Ascending aorta (tissue), 2 donors: ENCODE data around the gene DEPDC1. TPM values are rescaled to one million over a fixed set of nuclear protein-coding genes. Genes with fewer than 3 reads are reported as not detected.

Source experiments
- DNase-seq, 2 donors: peaks; one replicate each; pipeline ENCODE4 v3.0.0-alpha.2; 2019; ENCODE audit warnings: low spot score in 2 of 2
- H3K27ac ChIP-seq, 2 donors: fragments of 200-600 bp; sonication (generic); one replicate each; pipeline ENCODE4 v1.5.1; 2016 to 2017; ENCODE audit warnings: mild to moderate bottlenecking in 1 of 2
- H3K27me3 ChIP-seq: fragments of 200-600 bp; sonication (generic); one replicate; pipeline ENCODE4 v1.5.1; 2017
- H3K36me3 ChIP-seq, 2 donors: fragments of 200-600 bp; sonication (generic); one replicate each; pipeline ENCODE4 v1.5.1; 2016
- H3K4me1 ChIP-seq, 2 donors: fragments of 200-600 bp; sonication (generic); one replicate each; pipeline ENCODE4 v1.5.1; 2016 to 2017; ENCODE audit warnings: mild to moderate bottlenecking in 1 of 2
- H3K4me3 ChIP-seq, 2 donors: fragments of 200-600 bp; sonication (generic); one replicate each; pipeline ENCODE4 v1.5.1; 2016 to 2017; ENCODE audit warnings: mild to moderate bottlenecking in 1 of 2
- H3K9me3 ChIP-seq, 2 donors: fragments of 200-600 bp; sonication (generic); one replicate each; pipeline ENCODE4 v1.5.1; 2016
- CTCF ChIP-seq, 3 experiments: fragments of 200-600 bp in 2 of 3; fragments of 450-650 bp in 1 of 3; sonication (generic) in 2 of 3; IDR thresholded peaks; one replicate each; pipeline ENCODE4 v1.5.1; 2016 to 2019; ENCODE audit warnings: antibody characterized with exemption in 3 of 3, mild to moderate bottlenecking in 1 of 3, moderate library complexity in 1 of 3
- intact Hi-C: fragments of 100-400 bp; cut with DNase I; formaldehyde crosslinking; loops from one replicate; pipeline ENCODE4 v1.15.1; 2023
- total RNA-seq: library from RNA; depleted of rRNA; stranded (reverse); fragments of >200 nt; gene quantifications from one replicate; pipeline ENCODE4 v1.1.0, GENCODE V29; 2016

Gene DEPDC1
- total RNA-seq, 1 donor from 2014 or later: not detected

DNA sequence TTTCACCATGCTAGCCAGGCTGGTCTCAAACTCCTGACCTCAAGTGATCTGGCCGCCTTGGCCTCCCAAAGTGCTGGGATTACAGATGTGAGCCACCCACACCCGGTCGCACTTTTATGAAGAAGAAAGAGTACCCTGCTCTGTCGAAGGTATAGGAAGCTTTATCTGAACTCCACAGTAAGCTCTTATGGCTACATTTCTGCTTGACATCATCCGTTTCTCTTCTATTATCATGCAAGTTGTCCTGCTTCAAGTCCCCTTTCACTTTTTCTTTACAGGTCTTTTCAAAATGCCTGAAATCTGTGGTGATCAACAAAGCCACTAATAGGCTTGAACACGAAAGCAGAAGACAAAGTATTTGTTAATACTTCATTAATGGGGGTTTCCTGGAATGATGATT, 51.2 kb downstream of the DEPDC1 start:
- Histone ChIP-seq H3K9me3 (no peaks in the 10 kb centered on the region), H3K4me3 (no peak overlapping the region), H3K27me3 (no peaks in the 10 kb centered on the region), H3K27ac (no peak overlapping the region), H3K36me3 (no peaks in the 10 kb centered on the region), H3K4me1 (no peaks in the 10 kb centered on the region)
- intact Hi-C loops: no loop called here
- no peak for DNase-seq
- no peak for TF ChIP-seq CTCF (IDR thresholded peaks at IDR 0.05)

DNA sequence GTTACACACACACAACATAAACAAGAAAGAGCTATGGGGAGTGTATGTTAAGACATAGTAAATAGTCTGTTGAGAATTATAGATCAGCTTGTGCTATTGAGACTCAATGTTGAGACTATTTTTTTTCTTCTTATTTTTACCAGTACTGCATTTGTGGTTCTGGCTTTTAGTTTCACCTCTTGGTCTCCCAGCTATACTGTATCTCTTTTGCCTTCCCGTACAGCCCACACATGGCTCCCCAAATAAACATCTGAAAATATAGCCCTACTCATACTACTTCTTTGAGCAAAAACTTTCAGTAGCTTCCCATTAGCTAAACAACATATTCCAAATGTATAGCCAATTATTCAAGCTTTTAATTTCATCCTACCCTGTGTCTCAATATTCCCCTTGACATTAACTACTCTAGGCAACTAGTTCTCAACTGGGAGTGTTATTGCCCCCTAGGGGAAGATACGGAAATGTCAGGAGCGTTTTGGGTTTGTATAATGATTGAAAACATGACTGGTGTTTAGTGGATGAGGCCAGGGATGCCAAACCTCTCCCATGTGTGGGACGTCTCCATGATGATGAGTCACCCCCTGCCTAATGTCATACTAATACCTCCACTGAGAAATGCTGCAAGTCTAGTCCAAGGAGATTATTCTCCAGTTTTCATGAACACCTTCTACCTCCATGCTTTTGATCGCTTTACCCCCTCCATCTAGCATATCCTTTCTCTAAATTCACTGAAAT, 53.9 kb downstream of the DEPDC1 start:
- Histone ChIP-seq H3K27me3 (no peaks in the 10 kb centered on the region), H3K9me3 (no peaks in the 10 kb centered on the region), H3K4me3 (no peak overlapping the region), H3K4me1 (no peaks in the 10 kb centered on the region), H3K27ac (no peak overlapping the region), H3K36me3 (no peaks in the 10 kb centered on the region)
- peak; percentile 10 to 57 (median 35) for TF ChIP-seq CTCF (IDR thresholded peaks at IDR 0.05)
- DNase-seq: peak in 1 of 2 donors; percentile 64
- intact Hi-C loops: loop anchor here (5.0 kb wide), 1 partner anchor 326 kb away; no protein-coding TSS in a partner anchor

- no peak overlapping the region for H3K4me3 ChIP-seq
- H3K36me3 ChIP-seq: no peaks in the 10 kb centered on the region
- TF ChIP-seq CTCF (IDR thresholded peaks at IDR 0.05): no peak
- DNase-seq: no peak
- H3K27me3 ChIP-seq: no peaks in the 10 kb centered on the region
- no peaks in the 10 kb centered on the region for H3K4me1 ChIP-seq
- H3K9me3 ChIP-seq: no peaks in the 10 kb centered on the region
- intact Hi-C loops: loop anchor here (5.0 kb wide), 1 partner anchor 325 kb away; no protein-coding TSS in a partner anchor
- no peak overlapping the region for H3K27ac ChIP-seq
Observed at GRCh38 chr1:68442006-68442405, 54.9 kb downstream of the DEPDC1 start.

- Histone ChIP-seq H3K27me3 (no peaks in the 10 kb centered on the region), H3K9me3 (no peaks in the 10 kb centered on the region), H3K27ac (no peak overlapping the region), H3K4me1 (no peaks in the 10 kb centered on the region), H3K36me3 (no peaks in the 10 kb centered on the region), H3K4me3 (no peak overlapping the region)
- TF ChIP-seq CTCF (IDR thresholded peaks at IDR 0.05): no peak
- intact Hi-C loops: no loop called here
- DNase-seq: no peak
Observed at GRCh38 chr1:68438310-68438709, 58.6 kb downstream of the DEPDC1 start.

DNA sequence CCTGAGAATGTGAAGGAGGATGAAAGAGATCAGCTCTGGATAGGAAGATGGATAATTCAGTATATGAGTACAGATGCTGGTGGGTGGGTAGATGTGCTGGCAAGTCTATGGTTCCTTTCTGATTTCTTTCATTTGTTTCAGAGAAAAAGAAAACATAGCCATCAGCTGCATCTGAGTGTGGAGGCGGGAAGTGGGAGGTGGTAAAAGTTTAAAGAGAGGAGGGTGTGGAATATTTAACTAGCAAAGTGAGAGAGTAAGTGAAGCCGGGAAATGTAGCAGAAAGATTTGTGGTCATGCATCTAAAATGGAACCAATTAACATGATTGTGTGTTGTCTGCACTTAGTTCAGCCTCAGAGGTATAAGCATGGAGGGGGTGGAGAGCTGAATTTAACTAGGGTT, 63.5 kb downstream of the DEPDC1 start:
- Histone ChIP-seq H3K36me3 (no peaks in the 10 kb centered on the region), H3K9me3 (no peaks in the 10 kb centered on the region), H3K4me3 (no peak overlapping the region), H3K27ac (no peak overlapping the region), H3K27me3 (no peaks in the 10 kb centered on the region), H3K4me1 (no peaks in the 10 kb centered on the region)
- TF ChIP-seq CTCF (IDR thresholded peaks at IDR 0.05): no peak
- intact Hi-C loops: no loop called here
- no peak for DNase-seq
